ENCODE data around the gene PPP2R5A. TPM values are rescaled to one million over a fixed set of nuclear protein-coding genes. Genes with fewer than 3 reads are reported as not detected.
"Not testable (repeated sequence)": the region's sequence is repeated elsewhere in the genome, so short reads cannot be mapped to it uniquely, and the experiment has no call there.

Gene PPP2R5A
- total and polyA plus RNA-seq, 2 donors, result 47.1 to 64.4 TPM

DNA sequence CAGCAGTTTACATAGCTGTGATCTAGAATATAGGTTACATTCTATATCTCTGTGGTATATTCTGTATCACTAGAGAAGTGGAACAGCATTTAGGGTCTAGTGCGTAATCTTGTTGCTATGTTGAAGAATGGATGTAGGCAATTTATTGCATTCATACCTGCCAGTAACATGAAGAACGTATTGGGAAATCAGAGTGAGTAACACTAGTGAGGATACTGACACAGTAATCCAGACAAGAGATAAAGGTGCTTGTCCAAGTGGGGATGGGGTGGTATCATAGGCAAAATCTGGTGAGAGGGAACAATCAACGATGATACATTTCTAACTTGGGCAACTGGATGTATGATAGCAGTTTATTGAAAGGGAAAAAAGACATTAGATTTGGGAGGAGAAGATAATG is 9.8 kb downstream of the PPP2R5A start:
- WGBS, result 93% methylated on average over 3 of the region's 3 CpGs
- Histone ChIP-seq H3K4me3 (ENCODE audit: low read depth, low read length) (no peak overlapping the region), H3K27ac (ENCODE audit: low read depth) (no peak overlapping the region), H3K4me1 (ENCODE audit: insufficient read depth) (no peaks in the 10 kb centered on the region), H3K36me3 (ENCODE audit: insufficient read depth) (no peaks in the 10 kb centered on the region)
- DNase-seq (ENCODE audit: extremely low spot score), result no peak

DNA sequence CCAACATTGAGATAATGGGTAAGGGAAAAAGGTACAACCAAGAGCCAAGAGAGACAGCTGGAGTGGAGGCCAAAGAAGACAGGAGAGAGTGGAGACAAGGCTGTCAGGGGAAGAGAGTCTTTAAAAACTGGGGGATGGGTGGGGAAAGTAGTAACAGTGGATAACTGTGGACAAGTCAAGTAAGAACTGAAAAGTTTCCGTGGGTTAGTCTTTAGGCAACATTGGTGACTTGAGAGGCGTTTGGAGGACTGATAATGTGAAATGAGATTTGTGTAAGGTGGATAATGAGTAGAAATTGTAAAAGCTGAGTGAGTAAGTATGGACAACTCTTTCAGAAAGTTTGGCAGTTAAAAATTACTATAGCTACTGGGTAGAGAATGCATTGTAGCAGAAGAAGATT is 10.4 kb downstream of the PPP2R5A start:
- no peaks in the 10 kb centered on the region for H3K36me3 ChIP-seq (ENCODE audit: insufficient read depth)
- H3K4me3 ChIP-seq (ENCODE audit: low read depth, low read length), result no peak overlapping the region
- 89% methylated on average over 2 of the region's 2 CpGs for WGBS
- no peaks in the 10 kb centered on the region for H3K4me1 ChIP-seq (ENCODE audit: insufficient read depth)
- no peak for DNase-seq (ENCODE audit: extremely low spot score)
- no peak overlapping the region for H3K27ac ChIP-seq (ENCODE audit: low read depth)

DNA sequence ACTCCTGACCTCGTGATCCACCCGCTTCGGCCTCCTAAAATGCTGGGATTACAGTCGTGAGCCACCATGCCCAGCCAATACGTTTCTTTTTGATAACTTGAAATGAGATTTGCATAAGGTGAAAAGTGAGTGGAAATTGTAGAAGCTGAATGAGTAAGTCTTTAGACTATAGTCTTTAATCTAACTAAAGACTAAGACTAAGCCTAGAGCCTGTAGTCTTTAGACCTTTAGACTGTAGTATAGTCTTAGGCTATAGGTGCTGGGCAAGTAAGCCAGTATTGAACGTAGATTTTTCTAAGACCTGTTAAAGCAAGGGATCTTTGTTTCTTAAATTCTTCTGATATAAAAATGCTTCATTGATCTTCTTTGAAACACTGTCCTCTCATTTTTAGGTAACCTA is 12.1 kb downstream of the PPP2R5A start:
- DNase-seq (ENCODE audit: extremely low spot score), result no peak
- H3K27ac ChIP-seq (ENCODE audit: low read depth), result no peak overlapping the region
- no peaks in the 10 kb centered on the region for H3K36me3 ChIP-seq (ENCODE audit: insufficient read depth)
- 87% methylated on average over 6 of the region's 6 CpGs for WGBS
- H3K4me1 ChIP-seq (ENCODE audit: insufficient read depth), result no peaks in the 10 kb centered on the region
- no peak overlapping the region for H3K4me3 ChIP-seq (ENCODE audit: low read depth, low read length)

DNA sequence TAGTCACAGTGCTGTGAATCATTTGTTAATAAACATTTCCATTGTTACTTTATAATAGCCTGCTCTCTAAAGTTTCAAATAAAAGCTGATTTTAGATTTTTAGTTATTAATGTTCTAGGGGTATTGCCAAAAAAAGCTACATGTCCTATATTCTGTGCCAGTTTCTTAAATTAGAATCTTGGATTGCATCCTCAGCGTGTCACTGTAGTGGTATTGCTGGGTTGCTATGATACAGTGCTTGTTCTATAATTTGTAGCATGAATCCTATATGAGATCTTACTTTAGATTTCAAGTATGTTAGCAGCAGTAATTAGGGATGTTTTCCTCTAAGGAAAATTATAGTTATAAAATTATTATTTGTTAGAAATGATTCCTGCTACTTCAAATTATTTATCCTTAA is 16.4 kb downstream of the PPP2R5A start:
- no peaks in the 10 kb centered on the region for H3K4me1 ChIP-seq (ENCODE audit: insufficient read depth)
- no peak for DNase-seq (ENCODE audit: extremely low spot score)
- H3K36me3 ChIP-seq (ENCODE audit: insufficient read depth), result no peaks in the 10 kb centered on the region
- H3K27ac ChIP-seq (ENCODE audit: low read depth), result no peak overlapping the region
- H3K4me3 ChIP-seq (ENCODE audit: low read depth, low read length), result no peak overlapping the region
- WGBS, result 30% methylated on average over 1 of the region's 1 CpG

DNA sequence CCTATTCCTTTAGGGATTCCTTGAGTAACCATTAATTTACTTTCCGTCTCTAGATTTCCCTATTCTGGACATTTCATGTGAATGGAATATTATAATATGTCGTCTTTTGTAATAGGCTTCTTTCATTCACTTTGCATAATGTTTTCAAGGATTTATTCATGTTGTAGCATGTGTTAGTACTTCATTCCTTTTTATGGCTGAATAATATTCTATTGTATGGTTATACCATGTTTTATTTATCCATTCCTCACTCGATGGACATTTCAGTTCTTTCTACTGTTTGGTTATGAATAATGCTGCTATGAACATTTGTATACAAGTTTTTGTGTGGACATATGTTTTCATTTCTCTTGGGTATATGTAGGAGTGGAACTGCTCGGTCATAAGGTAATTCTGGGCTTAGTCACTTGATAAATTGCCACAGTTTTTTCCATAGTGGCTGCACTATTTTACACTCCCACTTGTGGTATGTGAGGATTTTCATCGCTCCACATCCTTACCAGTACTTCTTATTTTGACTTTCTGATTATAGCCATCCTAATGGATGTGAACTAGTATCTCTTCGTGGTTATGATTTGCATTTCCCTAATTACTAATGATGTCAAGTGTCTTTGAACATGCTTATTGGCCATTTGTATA is 17.7 kb downstream of the PPP2R5A start:
- no peak overlapping the region for H3K4me3 ChIP-seq (ENCODE audit: low read depth, low read length)
- 83% methylated on average over 6 of the region's 6 CpGs for WGBS

DNA sequence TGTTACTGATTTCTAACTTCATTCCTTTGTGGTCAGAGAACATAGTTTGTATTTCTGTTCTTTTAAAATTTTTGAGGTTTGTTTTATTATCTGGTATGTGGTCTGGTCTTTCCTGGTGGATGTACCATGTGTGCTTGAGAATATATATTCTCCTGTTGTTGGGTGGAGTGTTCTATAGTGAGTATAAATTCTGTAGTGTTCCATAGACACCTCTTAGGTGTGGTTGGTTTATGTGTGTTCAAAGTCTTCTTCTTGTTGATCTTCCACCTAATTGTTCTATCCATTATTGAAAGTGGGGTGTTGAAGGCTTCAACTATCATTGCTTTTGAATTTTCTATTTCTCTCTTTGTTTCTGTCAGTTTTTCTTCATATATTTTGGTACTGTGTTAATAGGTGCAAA is 20.1 kb downstream of the PPP2R5A start:
- no peak for DNase-seq (ENCODE audit: extremely low spot score)
- Histone ChIP-seq H3K4me1 (ENCODE audit: insufficient read depth) (no peaks in the 10 kb centered on the region), H3K27ac (ENCODE audit: low read depth) (no peak overlapping the region)

More for the DNA sequence above, 17.7 kb downstream of the PPP2R5A start:
- no peaks in the 10 kb centered on the region for H3K36me3 ChIP-seq (ENCODE audit: insufficient read depth)
- H3K4me1 ChIP-seq (ENCODE audit: insufficient read depth), result no peaks in the 10 kb centered on the region
- H3K27ac ChIP-seq (ENCODE audit: low read depth), result no peak overlapping the region
- DNase-seq (ENCODE audit: extremely low spot score), result no peak

DNA sequence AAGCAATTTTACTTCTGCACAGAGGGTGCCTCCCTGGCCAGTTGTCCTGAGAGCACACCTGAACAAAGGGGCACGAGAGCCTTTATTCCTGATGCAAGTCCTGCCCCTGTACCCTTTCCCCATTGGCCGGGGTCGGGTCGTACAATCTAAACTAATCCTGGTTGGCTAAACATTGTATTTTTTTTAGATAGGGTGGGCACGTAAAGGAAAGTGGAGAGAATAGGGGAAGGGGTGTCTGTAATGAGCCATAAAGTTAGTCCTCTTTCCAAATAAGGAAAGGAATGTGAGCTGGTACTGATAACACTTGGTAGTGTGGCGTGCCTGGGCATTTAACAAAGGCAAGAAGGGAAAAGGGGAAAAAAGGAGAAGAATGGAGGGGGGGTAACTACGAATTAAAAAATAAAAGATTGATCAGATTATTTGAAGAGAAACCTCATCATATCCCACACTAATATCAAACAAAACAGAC is 20.8 kb downstream of the PPP2R5A start:
- not testable (repeated sequence) for H3K36me3 ChIP-seq (ENCODE audit: insufficient read depth); H3K4me3 ChIP-seq (ENCODE audit: low read depth, low read length); DNase-seq (ENCODE audit: extremely low spot score); H3K4me1 ChIP-seq (ENCODE audit: insufficient read depth)
- peak overlapping the region; percentile 23 for H3K27ac ChIP-seq (ENCODE audit: low read depth)
- WGBS, result 69% methylated on average over 7 of the region's 7 CpGs

More for the DNA sequence above, 20.1 kb downstream of the PPP2R5A start:
- H3K4me3 ChIP-seq (ENCODE audit: low read depth, low read length), result no peak overlapping the region
- no peaks in the 10 kb centered on the region for H3K36me3 ChIP-seq (ENCODE audit: insufficient read depth)

DNA sequence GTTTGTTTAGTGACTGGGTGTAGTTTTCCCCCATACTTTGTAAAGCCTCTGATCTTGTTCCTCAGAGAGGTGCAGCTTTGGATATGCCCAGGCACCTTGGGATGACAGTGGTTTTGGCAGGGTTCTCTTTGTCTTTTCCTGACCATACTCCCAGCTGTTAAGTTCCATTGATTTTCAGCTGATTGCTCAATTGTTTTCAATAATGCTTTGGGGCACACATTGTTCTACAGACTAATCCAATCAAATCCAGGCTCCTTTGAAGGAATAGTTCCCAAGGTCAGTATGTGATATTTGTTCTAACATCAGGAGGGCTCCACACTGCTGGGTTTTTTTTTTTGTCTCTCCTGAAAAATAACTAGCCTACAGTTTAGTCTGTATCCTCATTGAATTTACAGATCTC is 24.8 kb downstream of the PPP2R5A start:
- H3K4me1 ChIP-seq (ENCODE audit: insufficient read depth), result no peaks in the 10 kb centered on the region
- no peak overlapping the region for H3K4me3 ChIP-seq (ENCODE audit: low read depth, low read length)
- no peak for DNase-seq (ENCODE audit: extremely low spot score)
- no peak overlapping the region for H3K27ac ChIP-seq (ENCODE audit: low read depth)
- no peaks in the 10 kb centered on the region for H3K36me3 ChIP-seq (ENCODE audit: insufficient read depth)

DNA sequence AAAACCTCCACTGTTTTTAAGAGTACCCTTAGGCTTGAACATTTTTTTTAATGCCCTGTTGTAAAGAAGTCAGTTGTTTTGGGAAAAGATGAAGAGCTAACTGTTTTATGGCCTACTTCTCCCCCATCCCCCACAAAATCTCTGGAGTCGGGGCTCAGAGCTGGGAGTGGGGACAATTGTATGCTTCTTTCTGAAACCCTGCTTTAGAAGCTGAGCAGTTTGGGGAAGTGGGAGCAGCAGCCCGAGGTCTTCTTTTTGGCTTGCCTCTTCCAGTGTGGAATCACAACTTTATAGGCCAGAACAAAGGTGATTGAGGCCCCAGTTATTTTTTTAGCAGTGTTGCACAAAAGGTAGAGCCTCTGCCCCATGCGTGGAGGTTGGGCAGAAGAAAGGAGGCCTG is 25.2 kb downstream of the PPP2R5A start:
- H3K4me1 ChIP-seq (ENCODE audit: insufficient read depth), result no peaks in the 10 kb centered on the region
- no peak overlapping the region for H3K4me3 ChIP-seq (ENCODE audit: low read depth, low read length)
- H3K36me3 ChIP-seq (ENCODE audit: insufficient read depth), result no peaks in the 10 kb centered on the region
- no peak overlapping the region for H3K27ac ChIP-seq (ENCODE audit: low read depth)
- WGBS, result 77% methylated on average over 3 of the region's 3 CpGs
- no peak for DNase-seq (ENCODE audit: extremely low spot score)

DNA sequence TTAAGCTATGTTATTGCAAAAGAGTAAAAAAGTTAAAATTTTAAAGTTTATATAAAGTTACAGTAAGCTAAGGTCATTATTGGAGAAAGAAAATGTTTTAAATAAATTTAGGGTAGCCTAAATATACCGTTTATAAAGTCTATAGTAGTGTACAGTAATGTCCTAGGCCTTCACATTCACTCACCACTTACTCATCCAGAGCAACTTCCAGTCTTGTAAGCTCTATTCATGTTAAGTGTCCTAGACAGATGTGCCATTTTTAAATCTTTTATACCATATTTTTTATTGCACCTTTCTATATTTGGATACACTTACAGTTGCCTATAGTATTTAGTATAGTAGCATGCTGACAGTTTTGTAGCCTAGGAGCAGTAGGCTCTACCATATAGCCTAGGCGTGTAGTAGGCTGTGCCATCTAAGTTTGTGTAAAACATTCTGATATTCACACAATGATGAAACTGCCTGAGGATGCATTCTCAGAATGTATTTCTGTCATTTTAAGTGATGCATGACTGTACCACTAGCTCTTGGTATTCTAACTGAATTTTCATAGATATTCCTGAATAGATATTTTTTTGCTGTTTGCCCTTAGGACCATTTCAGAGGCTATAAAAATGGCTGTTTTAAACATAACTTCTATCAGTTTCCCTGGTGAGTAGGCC is 26.8 kb downstream of the PPP2R5A start:
- 96% methylated on average over 2 of the region's 2 CpGs for WGBS
- DNase-seq (ENCODE audit: extremely low spot score), result no peak

DNA sequence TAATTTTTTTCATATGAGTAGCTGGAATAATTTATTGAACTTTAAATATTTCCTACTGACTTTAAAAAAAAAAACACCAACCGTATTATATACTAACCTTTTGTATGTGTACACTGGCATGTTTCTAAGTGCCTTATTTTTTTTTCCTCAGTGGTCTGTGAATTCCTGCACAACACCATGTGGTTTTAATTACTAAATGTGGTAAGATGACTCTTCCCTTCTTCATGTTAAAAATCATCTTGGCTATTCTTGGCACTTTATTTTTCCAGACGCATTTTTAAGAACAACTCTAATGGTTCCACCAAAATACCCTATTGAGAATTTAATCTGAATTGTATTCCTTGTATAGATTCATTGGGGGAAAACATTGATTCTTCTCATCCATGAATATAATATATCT is 28.4 kb downstream of the PPP2R5A start:
- Histone ChIP-seq H3K4me1 (ENCODE audit: insufficient read depth) (no peaks in the 10 kb centered on the region), H3K36me3 (ENCODE audit: insufficient read depth) (no peaks in the 10 kb centered on the region), H3K4me3 (ENCODE audit: low read depth, low read length) (no peak overlapping the region), H3K27ac (ENCODE audit: low read depth) (no peak overlapping the region)
- 70% methylated on average over 2 of the region's 2 CpGs for WGBS
- DNase-seq (ENCODE audit: extremely low spot score), result no peak

More for the DNA sequence above, 26.8 kb downstream of the PPP2R5A start:
- H3K4me3 ChIP-seq (ENCODE audit: low read depth, low read length), result no peak overlapping the region
- H3K4me1 ChIP-seq (ENCODE audit: insufficient read depth), result no peaks in the 10 kb centered on the region
- no peak overlapping the region for H3K27ac ChIP-seq (ENCODE audit: low read depth)
- no peaks in the 10 kb centered on the region for H3K36me3 ChIP-seq (ENCODE audit: insufficient read depth)

DNA sequence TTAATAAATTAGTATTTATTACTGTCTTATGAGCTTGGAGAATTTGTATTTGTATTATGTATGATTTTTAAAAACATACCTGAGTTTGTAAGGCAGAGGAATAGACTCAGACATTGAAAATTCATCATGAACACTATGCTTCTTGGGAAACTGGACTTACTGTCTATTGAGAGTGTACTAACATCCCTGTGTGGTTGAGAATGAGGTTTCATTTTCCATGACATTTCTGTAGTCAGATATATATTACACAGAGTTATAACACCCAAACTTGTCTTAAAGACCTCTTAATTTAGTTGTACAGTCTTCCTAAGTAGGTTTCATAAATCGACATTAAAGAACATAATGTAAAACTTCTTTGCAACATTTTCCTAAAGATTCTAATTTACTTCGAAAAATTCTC is 30.0 kb downstream of the PPP2R5A start:
- no peaks in the 10 kb centered on the region for H3K4me1 ChIP-seq (ENCODE audit: insufficient read depth)
- H3K36me3 ChIP-seq (ENCODE audit: insufficient read depth), result no peaks in the 10 kb centered on the region
- H3K27ac ChIP-seq (ENCODE audit: low read depth), result no peak overlapping the region
- H3K4me3 ChIP-seq (ENCODE audit: low read depth, low read length), result no peak overlapping the region
- DNase-seq (ENCODE audit: extremely low spot score), result no peak
- 91% methylated on average over 2 of the region's 2 CpGs for WGBS

DNA sequence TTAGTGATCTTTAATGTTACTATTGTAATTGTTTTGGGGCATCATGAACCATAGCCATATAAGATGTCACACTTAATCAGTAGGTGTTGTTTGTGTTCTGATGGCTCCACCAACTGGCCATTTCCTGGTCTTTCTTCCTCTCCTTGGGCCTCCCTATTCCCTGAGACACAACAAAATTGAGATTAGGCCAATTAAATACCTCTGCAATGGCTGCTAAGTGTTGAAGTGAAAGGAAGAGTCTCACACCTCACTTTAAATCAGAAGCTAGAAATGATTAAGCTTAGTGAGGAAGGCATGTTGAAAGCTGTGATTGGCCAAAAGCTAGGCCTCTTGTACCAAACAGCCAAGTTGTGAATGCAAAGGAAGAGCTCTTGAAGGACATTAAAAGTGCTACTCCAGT is 30.7 kb downstream of the PPP2R5A start:
- Histone ChIP-seq H3K36me3 (ENCODE audit: insufficient read depth) (no peaks in the 10 kb centered on the region), H3K4me3 (ENCODE audit: low read depth, low read length) (no peak overlapping the region), H3K27ac (ENCODE audit: low read depth) (no peak overlapping the region), H3K4me1 (ENCODE audit: insufficient read depth) (no peaks in the 10 kb centered on the region)
- no peak for DNase-seq (ENCODE audit: extremely low spot score)

DNA sequence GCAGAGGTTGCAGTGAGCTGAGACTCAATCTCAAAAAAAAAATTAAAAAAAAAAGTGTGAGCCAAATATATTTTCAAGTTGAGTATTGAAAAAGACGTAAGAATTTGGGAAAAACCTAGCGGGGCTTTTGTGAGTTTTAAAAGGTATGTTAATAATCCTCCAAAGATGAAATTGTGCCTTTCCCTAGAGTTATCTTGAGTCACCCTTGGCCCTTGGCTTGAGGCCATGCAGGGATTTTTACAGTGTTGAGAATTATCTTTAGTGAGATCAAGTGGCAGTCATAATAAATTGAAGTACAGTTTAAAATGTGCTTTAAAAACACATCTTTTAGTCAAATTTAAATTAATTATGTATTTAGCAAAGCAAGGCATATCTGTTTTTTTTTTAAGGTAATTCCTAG is 32.7 kb downstream of the PPP2R5A start:
- no peaks in the 10 kb centered on the region for H3K4me1 ChIP-seq (ENCODE audit: insufficient read depth)
- no peak overlapping the region for H3K4me3 ChIP-seq (ENCODE audit: low read depth, low read length)
- WGBS, result 75% methylated on average over 2 of the region's 2 CpGs
- H3K36me3 ChIP-seq (ENCODE audit: insufficient read depth), result no peaks in the 10 kb centered on the region
- no peak overlapping the region for H3K27ac ChIP-seq (ENCODE audit: low read depth)
- no peak for DNase-seq (ENCODE audit: extremely low spot score)

Measured in urinary bladder (tissue), 4 donors.